GM23248 (cell line): ENCODE results near the gene SYNDIG1.

ENCODE experiments used
- EZH2 ChIP-seq: fragments of 200-600 bp; sonication (generic); IDR thresholded peaks from 2 replicates; pipeline ENCODE4 v1.6.1; 2018; ENCODE audit warnings: antibody characterized with exemption, mild to moderate bottlenecking; ENCODE audit not compliant: insufficient read depth, poor library complexity, severe bottlenecking
- EZH2phosphoT487 ChIP-seq: fragments of 200-600 bp; sonication (generic); IDR thresholded peaks from 2 replicates; pipeline ENCODE4 v1.6.1; 2018; ENCODE audit warnings: antibody characterized with exemption, moderate library complexity, mild to moderate bottlenecking, low read depth; ENCODE audit not compliant: insufficient read depth

GRCh38 chr20:24571159-24571558, 101.7 kb downstream of the SYNDIG1 start:
- TF ChIP-seq EZH2 = no peak
- TF ChIP-seq EZH2phosphoT487 = no peak
